Common myeloid progenitor, CD34-positive (primary cell): ENCODE results near the gene JMJD8.

Source experiments
- CTCF ChIA-PET: fragments of 350-600 bp; sonication (Branson Sonifier 250); formaldehyde crosslinking; loops from one replicate; lab custom pipeline; 2021; ENCODE audit warnings: antibody characterized with exemption; lab: Charles Lee
- POLR2A ChIA-PET: fragments of 350-600 bp; sonication (Branson Sonifier 250); formaldehyde crosslinking; loops from one replicate; lab custom pipeline; 2021; ENCODE audit warnings: antibody characterized with exemption; lab: Charles Lee
- DNase-seq, 3 donors: peaks; one replicate each; pipeline versions ENCODE4 v3.0.0 to v3.0.0-alpha.2; 2013
- H3K27ac ChIP-seq, 2 experiments: 1 replicate in 1 of 2; 2 replicates in 1 of 2; pipeline ENCODE4 v1.7.0; 2013; ENCODE audit warnings: inconsistent platforms in 2 of 2, low read length in 2 of 2, mild to moderate bottlenecking in 2 of 2, low read depth in 1 of 2, moderate library complexity in 1 of 2; ENCODE audit not compliant: severe bottlenecking in 2 of 2, insufficient read depth in 1 of 2, poor library complexity in 1 of 2
- H3K27me3 ChIP-seq, 5 experiments: replicated peaks in 2 of 5; 1 replicate in 3 of 5; 2 replicates in 2 of 5; pipeline versions ENCODE4 v1.6.1 to v1.7.0; 2013; ENCODE audit warnings: low read length in 4 of 5, mild to moderate bottlenecking in 2 of 5, moderate library complexity in 2 of 5, inconsistent platforms in 1 of 5; ENCODE audit not compliant: insufficient read depth in 5 of 5, control insufficient read depth in 4 of 5
- H3K36me3 ChIP-seq, 4 experiments: 1 replicate in 2 of 4; 2 replicates in 2 of 4; pipeline versions ENCODE4 v1.6.1 to v1.7.0; 2013; ENCODE audit warnings: low read length in 3 of 4, control low read depth in 1 of 4, mild to moderate bottlenecking in 1 of 4; ENCODE audit not compliant: control insufficient read depth in 4 of 4, insufficient read depth in 4 of 4
- H3K4me1 ChIP-seq, 4 experiments: 1 replicate in 3 of 4; 2 replicates in 1 of 4; pipeline versions ENCODE4 v1.6.1 to v1.7.1; 2013; ENCODE audit warnings: low read length in 3 of 4, mild to moderate bottlenecking in 3 of 4, control low read depth in 1 of 4, inconsistent platforms in 1 of 4, moderate library complexity in 1 of 4; ENCODE audit not compliant: control insufficient read depth in 4 of 4, insufficient read depth in 4 of 4; ENCODE audit errors: control extremely low read depth in 1 of 4
- H3K4me3 ChIP-seq, 7 experiments: 1 replicate in 4 of 7; 2 replicates in 3 of 7; pipeline versions ENCODE4 v1.5.1 to v1.7.0; 2013; ENCODE audit warnings: mild to moderate bottlenecking in 7 of 7, low read length in 6 of 7, moderate library complexity in 6 of 7, inconsistent platforms in 2 of 7, low read depth in 2 of 7, control low read depth in 1 of 7; ENCODE audit not compliant: insufficient read depth in 4 of 7, control insufficient read depth in 1 of 7; ENCODE audit errors: extremely low read depth in 1 of 7
- H3K9me3 ChIP-seq, 5 experiments: 1 replicate in 4 of 5; 2 replicates in 1 of 5; pipeline versions ENCODE4 v1.6.1 to v1.7.1; 2013; ENCODE audit warnings: low read length in 4 of 5, mild to moderate bottlenecking in 2 of 5, inconsistent platforms in 1 of 5, low read depth in 1 of 5, moderate library complexity in 1 of 5; ENCODE audit not compliant: control insufficient read depth in 4 of 5, insufficient read depth in 2 of 5; ENCODE audit errors: control extremely low read depth in 1 of 5
- WGBS: methylation state at CpG from one replicate; pipeline ENCODE4 v1.1.5; 2013; ENCODE audit not compliant: insufficient coverage; 5-methylcytosine and 5-hydroxymethylcytosine counted together

Gene JMJD8

GRCh38 chr16:648781-649589 lies 35.1 kb downstream of the JMJD8 start, which contains the start of gene WDR90:
TSS of gene WDR90 (plus strand) at chr16:649365. CDS start at chr16:649417, 52 bp downstream.
- no peaks in the 10 kb centered on the region for H3K27me3 ChIP-seq
- H3K27ac ChIP-seq = peak within 1 kb of the TSS; percentile 79 to 88
- POLR2A ChIA-PET = interaction anchor here (0.7 kb wide), 1 partner anchor 41 kb away, joined by 4 read pairs; the partner anchor contains the start of gene WDR24
- peak within 1 kb of the TSS; percentile 35 to 81 (median 73) for H3K4me3 ChIP-seq
- 0% methylated on average over 82 of the region's 91 CpGs for WGBS
- no peaks in the 10 kb centered on the region for H3K9me3 ChIP-seq
- DNase-seq = peak; percentile 89 to 94 (median 94)
- CTCF ChIA-PET = interaction anchor here (0.9 to 3.1 kb wide), 5 partner anchors 10 to 44 kb away, joined by 3 to 16 read pairs (median 3); partner anchors contain the start of genes METTL26 and RHOT2
- peaks cover 0 to 31% (median 30%) of the 10 kb centered on the region in 4 experiments for H3K4me1 ChIP-seq
- peaks cover 0 to 44% (median 6%) of the 10 kb centered on the region in 4 experiments for H3K36me3 ChIP-seq

- POLR2A ChIA-PET = interaction anchor here (0.7 kb wide), 1 partner anchor 1853 kb away, joined by 3 read pairs; no protein-coding TSS in a partner anchor
- Histone ChIP-seq H3K27me3 (no peaks in the 10 kb centered on the region), H3K9me3 (no peaks in the 10 kb centered on the region), H3K36me3 (peaks cover 0 to 37% (median 5%) of the 10 kb centered on the region in 4 experiments), H3K4me3 (peak overlapping the region in 6 of 7 experiments; percentile 38 to 81 (median 74)), H3K4me1 (peaks cover 0 to 31% (median 31%) of the 10 kb centered on the region in 4 experiments), H3K27ac (peak overlapping the region; percentile 79 to 88)
- peak in 2 of 3 donors; percentile 47 to 56 for DNase-seq
- 46% methylated on average over 16 of the region's 24 CpGs for whole genome bisulfite sequencing
- CTCF ChIA-PET = interaction anchor here (0.9 to 2.0 kb wide), 4 partner anchors 12 to 71 kb away, joined by 3 to 5 read pairs (median 4); partner anchors contain the start of gene METTL26
Observed at GRCh38 chr16:648071-648780, 35.9 kb downstream of the JMJD8 start.

- H3K4me1 ChIP-seq = peaks cover 0 to 40% (median 39%) of the 10 kb centered on the region in 4 experiments
- DNase-seq = no peak
- no peaks in the 10 kb centered on the region for H3K27me3 ChIP-seq
- CTCF ChIA-PET = interaction anchor here (1.2 to 1.5 kb wide), 2 partner anchors 42 to 70 kb away, joined by 3 to 5 read pairs; no protein-coding TSS in a partner anchor
- H3K4me3 ChIP-seq = no peak overlapping the region
- 94% methylated on average over 13 of the region's 25 CpGs for WGBS
- peaks cover 0 to 28% (median 2%) of the 10 kb centered on the region in 4 experiments for H3K36me3 ChIP-seq
- no peak overlapping the region for H3K27ac ChIP-seq
- POLR2A ChIA-PET = interaction anchor here (0.7 kb wide), 1 partner anchor 1854 kb away, joined by 3 read pairs; no protein-coding TSS in a partner anchor
- H3K9me3 ChIP-seq = no peaks in the 10 kb centered on the region
Observed at GRCh38 chr16:647173-647902, 36.8 kb downstream of the JMJD8 start.

GRCh38 chr16:646679-647172 lies 37.4 kb downstream of the JMJD8 start:
- POLR2A ChIA-PET = no interaction called here
- no peaks in the 10 kb centered on the region for H3K27me3 ChIP-seq
- peaks cover 0 to 22% (median 0%) of the 10 kb centered on the region in 4 experiments for H3K36me3 ChIP-seq
- WGBS = 95% methylated on average over 12 of the region's 22 CpGs
- no peak overlapping the region for H3K4me3 ChIP-seq
- no peaks in the 10 kb centered on the region for H3K9me3 ChIP-seq
- H3K27ac ChIP-seq = no peak overlapping the region
- no peak for DNase-seq
- peaks cover 0 to 45% (median 41%) of the 10 kb centered on the region in 4 experiments for H3K4me1 ChIP-seq
- CTCF ChIA-PET = interaction anchor here (1.5 kb wide), 1 partner anchor 70 kb away, joined by 5 read pairs; no protein-coding TSS in a partner anchor

- Histone ChIP-seq H3K27me3 (no peaks in the 10 kb centered on the region), H3K9me3 (no peaks in the 10 kb centered on the region), H3K4me3 (no peak overlapping the region), H3K36me3 (peaks cover 0 to 17% (median 0%) of the 10 kb centered on the region in 4 experiments), H3K4me1 (peaks cover 0 to 51% (median 47%) of the 10 kb centered on the region in 4 experiments), H3K27ac (no peak overlapping the region)
- ChIA-PET POLR2A (interaction anchor here (0.6 kb wide), 1 partner anchor 175 kb away, joined by 3 read pairs; no protein-coding TSS in a partner anchor), CTCF (no interaction called here)
- no peak for DNase-seq
- WGBS = 96% methylated on average over 17 of the region's 32 CpGs
Observed at GRCh38 chr16:645852-646678, 38.1 kb downstream of the JMJD8 start.
